HG02981 (cell line): Measurements from ENCODE around the gene MAP3K5.
"Not testable (repeated sequence)": the region's sequence is repeated elsewhere in the genome, so short reads cannot be mapped to it uniquely, and the experiment has no call there.

ENCODE experiments used
- ATAC-seq: cut with Tn5 transposase; IDR thresholded peaks from one replicate; pipeline ENCODE4 v1.9.1; 2021; ENCODE audit warnings: mild to moderate bottlenecking, moderate library complexity; ENCODE audit not compliant: unreplicated experiment

Gene MAP3K5

DNA sequence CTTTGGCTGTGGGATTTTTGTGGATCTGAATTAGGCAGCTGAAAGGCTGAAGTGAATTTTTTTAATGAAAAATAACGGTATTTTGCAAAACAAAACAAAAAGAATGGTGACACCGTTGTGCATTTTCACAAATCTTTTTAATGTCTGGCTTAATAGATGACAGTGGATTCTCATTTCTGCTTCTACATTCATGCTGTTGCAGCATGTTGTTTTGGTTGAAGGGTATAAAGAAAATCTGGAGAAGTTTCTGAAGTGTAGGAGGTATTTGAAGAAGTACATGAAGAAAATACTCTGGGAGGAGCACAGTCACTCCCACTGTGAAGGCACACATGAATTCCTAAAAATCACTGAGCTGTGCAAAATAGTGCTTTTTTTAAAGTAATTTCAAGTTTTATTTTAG, 3.1 kb upstream of the MAP3K5 start:
- ATAC-seq: no peak

- peak; percentile 1 for ATAC-seq
Measured at GRCh38 chr6:136793363-136793762, 1.1 kb upstream of the MAP3K5 start.

- no peak for ATAC-seq
Measured at GRCh38 chr6:136792095-136792409, 225 bp downstream of the MAP3K5 start.

GRCh38 chr6:136791296-136792094, 782 bp downstream of the MAP3K5 start:
- peak; percentile 26 for ATAC-seq

GRCh38 chr6:136790411-136791295, 1.6 kb downstream of the MAP3K5 start:
- no peak for ATAC-seq

GRCh38 chr6:136789440-136789839, 2.8 kb downstream of the MAP3K5 start:
- not testable (repeated sequence) for ATAC-seq

GRCh38 chr6:136788069-136788902, 4.0 kb downstream of the MAP3K5 start:
- ATAC-seq: no peak

DNA sequence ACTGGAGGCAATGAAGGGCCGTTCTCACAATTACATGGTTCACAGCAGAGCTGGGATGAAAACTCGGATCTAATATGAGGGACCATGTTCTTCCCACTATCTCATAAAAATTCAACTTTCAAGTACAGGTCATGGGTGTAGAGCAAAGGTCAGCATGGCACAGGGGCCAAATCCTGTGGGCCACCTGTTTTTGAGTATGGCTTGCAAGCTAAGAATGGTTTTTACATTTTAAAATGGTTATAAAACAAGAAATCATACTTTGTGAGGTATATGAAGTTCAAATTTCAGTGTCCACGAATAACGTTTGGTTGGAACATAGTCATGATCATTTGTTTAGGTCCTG, 4.6 kb downstream of the MAP3K5 start:
- ATAC-seq: no peak

- ATAC-seq: no peak
Measured at GRCh38 chr6:136786658-136787057, 5.6 kb downstream of the MAP3K5 start.

GRCh38 chr6:136784910-136785746, 7.1 kb downstream of the MAP3K5 start:
- ATAC-seq: peak; percentile 32

DNA sequence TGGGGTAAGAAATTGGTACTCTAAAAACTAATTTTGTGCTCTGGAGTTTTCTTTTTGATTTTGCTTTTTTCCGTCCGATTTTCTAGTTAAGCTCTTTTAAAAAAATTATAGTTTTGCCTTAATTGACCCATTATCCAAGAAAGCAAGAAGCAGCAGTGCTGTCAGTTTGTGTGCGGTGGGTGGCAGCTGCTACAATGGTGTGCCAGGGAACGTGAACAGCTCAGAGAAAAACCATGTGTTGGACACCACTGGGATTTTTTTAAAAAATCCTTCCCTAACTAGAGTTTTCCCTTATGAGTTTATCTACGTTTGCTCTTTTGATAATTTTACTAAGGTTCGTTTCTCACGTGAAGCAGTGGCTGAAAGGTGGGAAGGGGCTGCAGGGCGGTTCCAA, 8.0 kb downstream of the MAP3K5 start:
- no peak for ATAC-seq

DNA sequence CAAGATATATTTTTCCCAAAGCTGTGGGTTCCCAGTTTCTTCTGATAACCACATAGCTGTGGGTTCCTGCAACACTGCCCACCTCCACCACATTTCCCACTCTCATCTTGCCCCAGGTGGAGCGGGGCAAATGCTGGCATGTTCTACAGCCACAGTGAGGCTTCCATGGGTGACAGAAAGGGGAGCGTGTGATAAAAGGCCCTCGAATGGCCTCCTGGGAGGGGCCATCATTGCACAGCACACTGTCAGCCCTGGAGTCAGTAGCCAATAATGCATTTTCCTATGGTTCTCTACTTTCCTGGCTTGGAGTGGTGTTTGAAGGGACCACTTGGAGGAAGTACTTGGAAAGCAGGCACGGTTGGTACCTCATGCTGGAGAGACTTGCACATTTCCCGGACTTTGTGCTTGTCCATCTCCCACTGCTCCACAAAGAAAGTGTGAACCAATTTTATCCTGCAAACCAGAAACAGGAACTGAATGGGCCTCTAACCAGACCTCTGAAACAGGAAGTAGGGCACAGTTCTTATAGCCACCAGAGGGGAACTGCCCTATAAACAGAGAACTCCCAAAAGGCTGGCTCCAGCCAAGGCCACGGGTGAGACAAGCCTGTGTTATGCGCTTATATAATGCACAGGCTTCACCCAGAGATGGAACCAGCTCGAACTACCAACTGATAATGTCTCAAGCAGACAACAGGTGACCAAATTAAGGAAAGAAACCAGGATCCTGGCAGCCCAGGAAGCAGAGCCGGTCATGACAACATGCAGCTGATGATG, 8.6 kb downstream of the MAP3K5 start:
- peak; percentile 83 for ATAC-seq

- no peak for ATAC-seq
Measured at GRCh38 chr6:136783021-136783420, 9.3 kb downstream of the MAP3K5 start.

GRCh38 chr6:136782021-136782770, 10.1 kb downstream of the MAP3K5 start:
- ATAC-seq: no peak

GRCh38 chr6:136780972-136781371, 11.3 kb downstream of the MAP3K5 start:
- ATAC-seq: no peak

DNA sequence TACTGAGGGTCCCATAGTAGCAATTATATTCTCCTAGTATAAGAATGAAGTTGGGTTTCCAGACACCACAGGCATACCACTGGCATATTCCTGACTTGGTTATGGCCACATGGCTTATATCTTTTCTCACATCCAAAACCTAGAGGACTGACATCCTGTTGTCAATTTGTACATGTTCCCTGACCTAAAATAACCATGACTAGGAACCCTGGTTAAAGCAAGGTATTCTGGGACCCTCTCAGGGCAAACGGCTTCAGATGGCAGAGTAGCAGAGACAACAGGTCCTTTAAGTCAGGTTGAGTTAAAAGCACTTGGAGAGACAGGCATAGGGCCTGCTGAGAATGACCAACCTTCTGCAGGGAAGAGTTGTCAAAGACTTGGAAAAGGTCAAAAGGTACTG, 12.6 kb downstream of the MAP3K5 start:
- ATAC-seq: no peak

DNA sequence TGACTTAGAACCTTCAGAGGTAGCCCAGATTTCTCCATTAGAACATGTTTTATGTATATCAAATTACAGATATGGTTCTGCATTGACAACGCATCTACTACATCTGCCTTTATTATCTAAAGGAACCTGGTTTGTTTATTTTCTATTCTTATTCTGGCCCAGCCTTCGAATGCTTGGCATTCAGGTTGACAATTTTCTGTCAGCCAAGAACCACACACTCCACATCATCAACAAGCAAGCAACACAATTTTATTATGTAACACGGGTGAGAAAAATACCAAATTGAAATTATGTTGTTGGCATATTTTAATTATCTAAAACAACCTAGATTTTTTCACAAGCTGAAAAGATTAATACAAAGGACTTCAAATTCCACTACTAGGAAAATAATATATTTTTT, 14.6 kb downstream of the MAP3K5 start:
- ATAC-seq: no peak

- no peak for ATAC-seq
Measured at GRCh38 chr6:136775548-136775947, 16.7 kb downstream of the MAP3K5 start.

DNA sequence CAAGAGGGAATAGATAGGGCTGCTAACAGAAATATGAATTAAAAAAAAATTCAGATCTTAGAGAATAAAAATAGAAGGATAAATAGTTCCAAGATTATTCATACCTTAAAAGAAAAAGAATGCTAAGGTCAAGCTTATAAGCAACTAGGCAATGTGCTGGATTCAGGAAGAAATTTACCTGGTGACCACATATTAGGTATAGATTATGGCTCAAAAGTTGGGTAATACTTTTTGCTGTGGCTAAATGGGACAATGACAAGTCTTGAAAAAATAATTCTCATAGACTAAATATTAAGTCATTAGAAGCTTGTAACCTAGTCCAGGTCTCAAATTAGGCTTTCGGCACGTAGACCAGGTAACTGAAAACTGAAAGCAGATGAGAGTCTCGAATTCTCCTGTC, 17.2 kb downstream of the MAP3K5 start:
- no peak for ATAC-seq
